Measurements from ENCODE around the gene GDF15. TPM values are rescaled to one million over a fixed set of nuclear protein-coding genes. Genes with fewer than 3 reads are reported as not detected.
A peak's percentile ranks its signal among the peaks of the same experiment; 100 is the strongest.

GDF15 gene
- polyA plus RNA-seq, 1 of the 3 experiments (the other 2 are of a cell fraction): 129 TPM

DNA sequence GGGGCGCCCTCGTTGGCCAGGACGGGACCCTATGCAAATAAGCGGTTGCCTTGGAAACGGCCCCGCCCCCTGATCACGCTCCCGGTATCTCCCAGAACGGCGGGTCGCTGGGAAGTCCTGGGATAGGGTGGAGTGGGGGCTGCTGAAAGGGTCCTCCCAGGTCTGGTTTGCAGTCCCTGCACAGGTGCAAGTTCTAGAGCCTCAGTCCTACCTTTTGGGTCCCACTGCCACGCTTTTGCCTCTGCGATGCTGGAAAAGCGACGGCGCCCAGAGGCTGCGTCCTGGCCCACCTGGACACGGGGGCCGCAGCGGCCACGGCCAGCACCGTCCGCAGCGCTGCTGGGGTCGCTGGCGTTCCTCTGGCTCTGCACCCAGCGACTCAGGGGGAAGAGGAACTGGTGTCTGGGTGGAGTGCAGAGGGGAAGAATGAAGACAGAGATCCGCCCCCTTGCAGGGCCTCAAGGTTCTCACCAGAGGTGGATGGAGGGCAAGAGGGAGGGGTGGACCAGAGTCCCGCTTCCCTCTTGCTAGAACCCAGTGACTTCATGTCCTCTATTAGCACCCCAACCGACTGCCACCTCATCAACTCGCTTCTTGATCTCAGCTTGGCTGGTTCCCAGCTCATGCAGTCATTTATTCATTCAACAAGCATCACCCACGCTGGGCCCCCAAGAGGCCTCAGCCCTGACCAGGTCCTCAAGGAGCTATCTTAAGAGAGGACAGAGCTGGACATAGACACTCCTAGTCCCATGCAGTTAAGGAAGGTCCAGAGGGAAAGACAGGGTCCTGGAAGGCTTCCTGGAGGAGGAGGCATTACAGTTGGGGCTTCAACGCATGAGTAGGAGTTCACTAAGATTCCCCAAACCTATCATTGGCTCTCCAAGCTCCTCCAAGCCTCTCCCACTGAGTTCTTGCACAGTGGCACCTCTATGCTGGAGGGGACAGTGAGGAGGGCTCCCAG lies 11.6 kb downstream of the GDF15 start, which contains the start of gene LRRC25:
TSS of gene LRRC25 (minus strand) at position 381 of the 961 bp plus-strand sequence. CDS start 659 bp downstream, outside the sequence.
- H4K20me1 ChIP-seq (ENCODE audit: insufficient read depth): no peaks in the 10 kb centered on the region
- peaks cover 3% of the 10 kb centered on the region for H3F3A ChIP-seq (replicated peaks; ENCODE audit: insufficient read depth)
- ChIA-PET CTCF (interaction anchor here (0.9 to 3.9 kb wide), 7 partner anchors 9 to 118 kb away, joined by 3 to 25 read pairs (median 5); partner anchors contain the start of genes GDF15 and SSBP4), POLR2A (no interaction called here)
- no peaks in the 10 kb centered on the region; a peak in 1 of 4 replicates for H3K4me1 ChIP-seq (ENCODE audit: control insufficient read depth in 1 of 2, insufficient read depth in 2 of 2, low read depth in 1 of 2, low read length in 1 of 2)
- H3K9me2 ChIP-seq: no peaks in the 10 kb centered on the region
- H3K4me3 ChIP-seq (ENCODE audit: low read depth in 2 of 2, low read length in 1 of 2): no peak within 1 kb of the TSS
- WGBS (ENCODE audit: low lambda C conversion rate): 31% methylated on average over 21 of the region's 33 CpGs
- H3K79me2 ChIP-seq (ENCODE audit: insufficient read depth): no peaks in the 10 kb centered on the region
- DNase-seq: peak; percentile 63
- no peaks in the 10 kb centered on the region for H3K36me3 ChIP-seq (replicated peaks in 1 of 2; ENCODE audit: control insufficient read depth in 1 of 2, insufficient read depth in 2 of 2, low read length in 1 of 2)
- H2AFZ ChIP-seq (ENCODE audit: low read depth): no peak within 1 kb of the TSS
- no peaks in the 10 kb centered on the region for H3K27me3 ChIP-seq (ENCODE audit: insufficient read depth)
- no peaks in the 10 kb centered on the region for H3K9me3 ChIP-seq
- TF ChIP-seq CHD2 (IDR thresholded peaks at IDR 0.05; ENCODE audit: low read length, partially characterized antibody) (no peak), RXRA (IDR thresholded peaks at IDR 0.05; ENCODE audit: borderline replicate concordance, low read depth) (no peak), EZH2phosphoT487 (IDR thresholded peaks at IDR 0.05; ENCODE audit: borderline replicate concordance, low read depth) (no peak), PBX3 (IDR thresholded peaks at IDR 0.05) (no peak)
- no peak within 1 kb of the TSS for H3K9ac ChIP-seq
- no peak within 1 kb of the TSS for H3K4me2 ChIP-seq
- no peak within 1 kb of the TSS for H3K27ac ChIP-seq (ENCODE audit: low read depth in 2 of 2, low read length in 1 of 2)

DNA sequence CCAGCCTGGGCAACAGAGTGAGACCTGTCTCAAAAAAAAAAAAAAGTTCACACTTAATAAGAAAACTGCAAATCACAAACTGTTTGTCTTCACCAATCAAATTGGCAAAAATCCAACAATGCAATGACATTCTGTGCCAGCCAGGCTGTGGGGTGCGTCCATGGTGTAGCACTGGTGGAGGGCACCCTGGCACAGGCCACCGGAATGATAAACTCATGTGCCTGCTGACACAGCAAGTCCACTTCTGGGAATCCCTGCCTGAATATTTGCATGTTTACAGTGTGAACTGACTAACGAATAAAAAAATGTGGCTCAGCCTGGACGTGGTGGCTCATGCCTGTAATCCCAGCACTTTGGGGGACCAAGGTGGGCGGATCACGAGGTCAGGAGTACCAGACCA lies 13.1 kb downstream of the GDF15 start:
- Histone ChIP-seq H3K9me3 (no peaks in the 10 kb centered on the region), H3K4me1 (ENCODE audit: control insufficient read depth in 1 of 2, insufficient read depth in 2 of 2, low read depth in 1 of 2, low read length in 1 of 2) (no peaks in the 10 kb centered on the region), H3K4me3 (ENCODE audit: low read depth in 2 of 2, low read length in 1 of 2) (no peak overlapping the region), H2AFZ (ENCODE audit: low read depth) (no peak overlapping the region), H3K36me3 (replicated peaks in 1 of 2; ENCODE audit: control insufficient read depth in 1 of 2, insufficient read depth in 2 of 2, low read length in 1 of 2) (no peaks in the 10 kb centered on the region), H3K9ac (no peak overlapping the region), H3K27ac (ENCODE audit: low read depth in 2 of 2, low read length in 1 of 2) (no peak overlapping the region), H3K27me3 (ENCODE audit: insufficient read depth) (no peaks in the 10 kb centered on the region), H3K4me2 (no peak overlapping the region), H3K79me2 (ENCODE audit: insufficient read depth) (no peaks in the 10 kb centered on the region), H3F3A (replicated peaks; ENCODE audit: insufficient read depth) (peaks cover 3% of the 10 kb centered on the region), H3K9me2 (no peaks in the 10 kb centered on the region), H4K20me1 (ENCODE audit: insufficient read depth) (no peaks in the 10 kb centered on the region)
- CTCF ChIA-PET: interaction anchor here (0.6 to 3.9 kb wide), 5 partner anchors 11 to 50 kb away, joined by 3 to 25 read pairs (median 5); partner anchors contain the start of gene GDF15
- no peak for DNase-seq
- no peak for TF ChIP-seq PBX3 (IDR thresholded peaks at IDR 0.05)
- TF ChIP-seq, protein P1, sequence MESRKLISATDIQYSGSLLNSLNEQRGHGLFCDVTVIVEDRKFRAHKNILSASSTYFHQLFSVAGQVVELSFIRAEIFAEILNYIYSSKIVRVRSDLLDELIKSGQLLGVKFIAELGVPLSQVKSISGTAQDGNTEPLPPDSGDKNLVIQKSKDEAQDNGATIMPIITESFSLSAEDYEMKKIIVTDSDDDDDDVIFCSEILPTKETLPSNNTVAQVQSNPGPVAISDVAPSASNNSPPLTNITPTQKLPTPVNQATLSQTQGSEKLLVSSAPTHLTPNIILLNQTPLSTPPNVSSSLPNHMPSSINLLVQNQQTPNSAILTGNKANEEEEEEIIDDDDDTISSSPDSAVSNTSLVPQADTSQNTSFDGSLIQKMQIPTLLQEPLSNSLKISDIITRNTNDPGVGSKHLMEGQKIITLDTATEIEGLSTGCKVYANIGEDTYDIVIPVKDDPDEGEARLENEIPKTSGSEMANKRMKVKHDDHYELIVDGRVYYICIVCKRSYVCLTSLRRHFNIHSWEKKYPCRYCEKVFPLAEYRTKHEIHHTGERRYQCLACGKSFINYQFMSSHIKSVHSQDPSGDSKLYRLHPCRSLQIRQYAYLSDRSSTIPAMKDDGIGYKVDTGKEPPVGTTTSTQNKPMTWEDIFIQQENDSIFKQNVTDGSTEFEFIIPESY (IDR thresholded peaks at IDR 0.05; ENCODE audit: borderline replicate concordance, low read depth): no peak
- no peak for TF ChIP-seq RAD21 (IDR thresholded peaks at IDR 0.05; ENCODE audit: low read length)
- no peak for TF ChIP-seq SMC3 (IDR thresholded peaks at IDR 0.05; ENCODE audit: low read depth, low read length)
- TF ChIP-seq EP300 (IDR thresholded peaks at IDR 0.05; ENCODE audit: borderline replicate concordance in 1 of 2, low read depth in 1 of 2, low read length in 1 of 2): no peak
- TF ChIP-seq FOXM1 (IDR thresholded peaks at IDR 0.05; ENCODE audit: low read depth): no peak
- no peak for TF ChIP-seq TCF12 (IDR thresholded peaks at IDR 0.05)
- 69% methylated on average over 6 of the region's 6 CpGs for WGBS (ENCODE audit: low lambda C conversion rate)
- POLR2A ChIA-PET: no interaction called here
